NB4 (cell line): Measurements from ENCODE around the gene AIG1.

ENCODE experiments used
- DNase-seq: peaks from one replicate; pipeline ENCODE4 v3.0.0; 2010; ENCODE audit warnings: low read depth
- H3K4me3 ChIP-seq: one replicate; pipeline ENCODE4 v1.5.1; 2011; ENCODE audit warnings: mild to moderate bottlenecking, low read depth, low read length, moderate library complexity
- MYC ChIP-seq: IDR thresholded peaks from 2 replicates; pipeline ENCODE4 v1.6.1; 2011; ENCODE audit warnings: low read depth, low read length
- POLR2A ChIP-seq: IDR thresholded peaks from 2 replicates; pipeline ENCODE4 v1.6.1; 2011; ENCODE audit warnings: mild to moderate bottlenecking; ENCODE audit not compliant: insufficient read length; ENCODE audit errors: extremely low read depth
- TF ChIP-seq, protein P1 (sequence below): IDR thresholded peaks from one replicate; pipeline ENCODE4 v1.5.1; 2012; ENCODE audit warnings: low read depth, low read length
- TF ChIP-seq, protein P2 (sequence below): IDR thresholded peaks from 2 replicates; pipeline ENCODE4 v1.6.1; 2011; ENCODE audit warnings: low read depth, low read length

AIG1 gene

DNA sequence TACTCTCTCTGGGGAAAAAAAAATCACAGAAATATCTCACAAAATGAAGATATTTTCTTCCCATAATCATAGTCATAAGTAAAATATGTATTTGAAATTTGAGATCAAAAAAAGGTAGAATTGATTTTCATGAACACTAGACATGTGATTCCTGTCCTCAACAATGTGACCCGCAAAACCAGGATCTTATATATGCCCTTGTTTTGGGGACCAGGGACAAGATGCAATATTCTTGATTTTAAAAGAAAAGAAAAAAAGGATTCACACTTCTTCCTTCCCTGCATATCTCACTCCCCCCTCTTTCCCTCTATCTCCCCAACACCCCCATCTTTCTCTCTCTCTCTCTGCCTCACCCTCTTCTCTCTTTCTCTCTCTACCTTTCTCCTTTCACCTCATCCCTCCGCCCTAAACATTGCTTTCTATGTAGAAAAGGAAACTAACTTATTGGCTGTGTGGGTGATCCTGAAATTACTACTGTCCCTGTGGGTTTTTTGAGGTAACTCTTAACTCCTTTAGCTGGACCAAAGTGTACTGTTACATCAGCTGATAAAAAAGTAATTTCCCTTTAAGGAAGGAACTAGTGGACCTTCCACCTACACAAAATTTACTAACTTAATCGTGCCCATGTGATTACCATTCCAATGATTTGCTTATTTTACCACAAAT is 85.6 kb downstream of the AIG1 start:
- DNase-seq: no peak
- no peak overlapping the region for H3K4me3 ChIP-seq
- TF ChIP-seq, protein P1, sequence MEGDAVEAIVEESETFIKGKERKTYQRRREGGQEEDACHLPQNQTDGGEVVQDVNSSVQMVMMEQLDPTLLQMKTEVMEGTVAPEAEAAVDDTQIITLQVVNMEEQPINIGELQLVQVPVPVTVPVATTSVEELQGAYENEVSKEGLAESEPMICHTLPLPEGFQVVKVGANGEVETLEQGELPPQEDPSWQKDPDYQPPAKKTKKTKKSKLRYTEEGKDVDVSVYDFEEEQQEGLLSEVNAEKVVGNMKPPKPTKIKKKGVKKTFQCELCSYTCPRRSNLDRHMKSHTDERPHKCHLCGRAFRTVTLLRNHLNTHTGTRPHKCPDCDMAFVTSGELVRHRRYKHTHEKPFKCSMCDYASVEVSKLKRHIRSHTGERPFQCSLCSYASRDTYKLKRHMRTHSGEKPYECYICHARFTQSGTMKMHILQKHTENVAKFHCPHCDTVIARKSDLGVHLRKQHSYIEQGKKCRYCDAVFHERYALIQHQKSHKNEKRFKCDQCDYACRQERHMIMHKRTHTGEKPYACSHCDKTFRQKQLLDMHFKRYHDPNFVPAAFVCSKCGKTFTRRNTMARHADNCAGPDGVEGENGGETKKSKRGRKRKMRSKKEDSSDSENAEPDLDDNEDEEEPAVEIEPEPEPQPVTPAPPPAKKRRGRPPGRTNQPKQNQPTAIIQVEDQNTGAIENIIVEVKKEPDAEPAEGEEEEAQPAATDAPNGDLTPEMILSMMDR: no peak
- TF ChIP-seq, protein P2, sequence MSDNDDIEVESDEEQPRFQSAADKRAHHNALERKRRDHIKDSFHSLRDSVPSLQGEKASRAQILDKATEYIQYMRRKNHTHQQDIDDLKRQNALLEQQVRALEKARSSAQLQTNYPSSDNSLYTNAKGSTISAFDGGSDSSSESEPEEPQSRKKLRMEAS: no peak
- TF ChIP-seq MYC (no peak), POLR2A (no peak)

DNA sequence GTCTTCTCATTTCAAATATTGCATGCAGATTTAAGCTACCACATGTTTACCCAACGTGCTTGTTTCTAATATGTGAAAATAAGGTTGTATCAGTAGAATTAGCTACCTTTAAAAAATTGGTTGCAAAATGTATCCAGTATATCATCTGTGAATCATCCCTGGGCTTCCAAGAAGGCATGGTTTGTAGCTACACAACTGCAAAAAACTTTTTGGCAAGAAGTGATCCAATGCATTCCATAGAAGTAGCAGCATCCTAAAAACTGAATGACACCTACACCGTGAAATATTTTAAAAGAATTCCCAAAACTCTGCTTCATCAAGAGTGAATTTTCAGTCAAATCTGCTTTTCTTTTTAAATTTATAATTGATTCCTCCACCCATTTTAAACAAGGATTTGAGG is 89.1 kb downstream of the AIG1 start:
- no peak overlapping the region for H3K4me3 ChIP-seq
- TF ChIP-seq POLR2A (no peak), MYC (no peak)
- TF ChIP-seq, protein P1: no peak
- TF ChIP-seq, protein P2: no peak
- no peak for DNase-seq

DNA sequence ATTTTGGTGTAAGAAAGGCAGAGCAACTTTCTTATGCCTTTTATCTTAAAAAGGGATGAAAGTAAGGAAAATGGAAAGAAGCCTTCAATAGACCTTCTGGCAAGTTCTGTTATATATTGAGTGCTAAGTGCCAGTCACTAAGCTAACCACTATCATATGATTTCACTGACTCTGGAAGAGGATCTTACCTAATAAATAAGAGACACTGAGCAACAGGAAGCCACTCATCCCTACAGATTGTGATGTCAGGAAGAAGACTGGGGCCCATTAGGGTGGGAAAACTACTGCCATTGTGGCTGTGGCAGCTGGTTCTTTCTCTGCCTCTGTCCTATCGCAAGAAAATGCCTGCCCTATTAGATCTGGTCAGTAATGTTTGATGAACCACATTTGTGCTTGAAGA is 89.6 kb downstream of the AIG1 start:
- DNase-seq: peak; percentile 5
- no peak overlapping the region for H3K4me3 ChIP-seq
- TF ChIP-seq, protein P2: no peak
- TF ChIP-seq MYC: no peak
- TF ChIP-seq, protein P1: no peak
- no peak for TF ChIP-seq POLR2A

DNA sequence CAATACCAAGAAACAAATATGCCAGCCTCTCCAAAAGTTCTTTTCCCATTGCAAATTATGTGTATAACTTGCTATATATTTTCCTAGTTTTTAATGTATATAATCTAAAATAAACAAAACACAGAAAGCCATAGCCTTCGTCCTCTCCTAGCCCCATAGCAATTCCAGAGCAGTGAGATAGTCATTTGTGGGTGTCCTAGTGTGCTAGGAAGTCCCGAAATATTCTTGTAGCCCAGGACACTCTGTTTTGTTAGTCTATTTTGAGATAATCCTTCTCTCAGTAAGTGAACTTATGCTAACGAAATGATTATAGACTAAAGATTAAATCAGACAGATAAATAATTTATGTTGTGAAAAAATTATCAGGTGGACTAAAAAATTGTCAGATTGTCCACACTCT is 90.7 kb downstream of the AIG1 start:
- no peak for DNase-seq
- TF ChIP-seq POLR2A (no peak), MYC (no peak)
- TF ChIP-seq, protein P2: no peak
- TF ChIP-seq, protein P1: no peak
- H3K4me3 ChIP-seq: no peak overlapping the region

DNA sequence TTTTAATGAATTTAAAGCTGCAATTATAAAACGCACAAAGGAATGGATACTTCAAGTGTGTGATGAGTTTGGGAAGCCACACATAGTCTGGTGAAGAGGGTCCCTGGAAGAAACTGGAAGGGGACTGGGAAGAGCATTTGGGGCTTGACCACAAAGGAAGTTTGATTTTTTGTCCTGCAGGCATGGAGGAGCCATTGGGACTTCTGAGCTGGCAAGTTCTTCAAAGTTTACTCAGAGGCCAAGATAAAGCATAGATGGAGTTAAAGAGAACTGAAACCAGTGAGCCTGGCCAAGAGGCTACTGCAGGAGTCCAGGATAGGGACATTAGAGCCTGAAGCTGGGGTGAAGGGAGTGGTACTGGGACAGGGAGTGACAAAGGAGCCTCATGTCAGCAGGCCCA is 95.0 kb downstream of the AIG1 start:
- DNase-seq: no peak
- TF ChIP-seq, protein P1: no peak
- TF ChIP-seq, protein P2: no peak
- TF ChIP-seq POLR2A (no peak), MYC (no peak)
- H3K4me3 ChIP-seq: no peak overlapping the region
